ENCODE data around the gene ASTN2. TPM values are rescaled to one million over a fixed set of nuclear protein-coding genes. Genes with fewer than 3 reads are reported as not detected.

Gene ASTN2
- polyA plus RNA-seq, 1 donor from 2014 or later, result 6.8 TPM

GRCh38 chr9:116466271-116467235 is 948.3 kb downstream of the ASTN2 start:
- TF ChIP-seq EZH2 (IDR thresholded peaks at IDR 0.05; ENCODE audit: borderline replicate concordance, insufficient read depth, low read length, poor library complexity, severe bottlenecking) (no peak), MXI1 (conservative IDR thresholded peaks at IDR 0.05; ENCODE audit: poor library complexity, severe bottlenecking) (no peak), TAF1 (IDR thresholded peaks at IDR 0.05; ENCODE audit: low read depth) (no peak), RAD21 (conservative IDR thresholded peaks at IDR 0.05) (no peak), CTCF (IDR thresholded peaks at IDR 0.05; ENCODE audit: poor library complexity, severe bottlenecking) (no peak), SMC3 (conservative IDR thresholded peaks at IDR 0.05; ENCODE audit: poor library complexity) (no peak), EP300 (conservative IDR thresholded peaks at IDR 0.05; ENCODE audit: poor library complexity, severe bottlenecking) (no peak)
- no peaks in the 10 kb centered on the region for H3K36me3 ChIP-seq (ENCODE audit: insufficient read depth, low read length)
- H3K27ac ChIP-seq (ENCODE audit: low read length), result no peak overlapping the region
- no peaks in the 10 kb centered on the region for H4K20me1 ChIP-seq (ENCODE audit: insufficient read depth)
- H3K9me2 ChIP-seq (ENCODE audit: insufficient read depth, low read length), result no peaks in the 10 kb centered on the region
- H3K4me2 ChIP-seq (ENCODE audit: low read length), result no peak overlapping the region
- H3F3A ChIP-seq (ENCODE audit: insufficient read depth, low read length, poor library complexity, severe bottlenecking), result no peaks in the 10 kb centered on the region
- no peaks in the 10 kb centered on the region for H3K27me3 ChIP-seq (ENCODE audit: insufficient read depth, low read depth, low read length)
- no peaks in the 10 kb centered on the region for H3K9me3 ChIP-seq (ENCODE audit: low read length)
- H2AFZ ChIP-seq (ENCODE audit: low read depth, low read length), result no peak overlapping the region
- H3K9ac ChIP-seq (ENCODE audit: low read length), result no peak overlapping the region
- no peaks in the 10 kb centered on the region for H3K79me2 ChIP-seq (replicated peaks; ENCODE audit: insufficient read depth, low read length)
- no peak overlapping the region for H3K4me3 ChIP-seq (ENCODE audit: low read length)

- Histone ChIP-seq H3K36me3 (ENCODE audit: insufficient read depth, low read length) (no peaks in the 10 kb centered on the region), H3K79me2 (replicated peaks; ENCODE audit: insufficient read depth, low read length) (no peaks in the 10 kb centered on the region), H3K27me3 (ENCODE audit: insufficient read depth, low read depth, low read length) (no peaks in the 10 kb centered on the region), H4K20me1 (ENCODE audit: insufficient read depth) (no peaks in the 10 kb centered on the region), H2AFZ (ENCODE audit: low read depth, low read length) (no peak overlapping the region), H3K9me3 (ENCODE audit: low read length) (no peaks in the 10 kb centered on the region), H3K4me2 (ENCODE audit: low read length) (no peak overlapping the region), H3K9me2 (ENCODE audit: insufficient read depth, low read length) (no peaks in the 10 kb centered on the region), H3F3A (ENCODE audit: insufficient read depth, low read length, poor library complexity, severe bottlenecking) (no peaks in the 10 kb centered on the region), H3K9ac (ENCODE audit: low read length) (no peak overlapping the region), H3K27ac (ENCODE audit: low read length) (no peak overlapping the region), H3K4me3 (ENCODE audit: low read length) (no peak overlapping the region)
- TF ChIP-seq TAF1 (IDR thresholded peaks at IDR 0.05; ENCODE audit: low read depth) (no peak), RAD21 (conservative IDR thresholded peaks at IDR 0.05) (no peak), CTCF (IDR thresholded peaks at IDR 0.05; ENCODE audit: poor library complexity, severe bottlenecking) (no peak), POLR2AphosphoS5 (IDR thresholded peaks at IDR 0.05) (no peak), EP300 (conservative IDR thresholded peaks at IDR 0.05; ENCODE audit: poor library complexity, severe bottlenecking) (no peak), SMC3 (conservative IDR thresholded peaks at IDR 0.05; ENCODE audit: poor library complexity) (no peak), EZH2 (IDR thresholded peaks at IDR 0.05; ENCODE audit: borderline replicate concordance, insufficient read depth, low read length, poor library complexity, severe bottlenecking) (no peak), MXI1 (conservative IDR thresholded peaks at IDR 0.05; ENCODE audit: poor library complexity, severe bottlenecking) (no peak)
- TF ChIP-seq, protein P1, sequence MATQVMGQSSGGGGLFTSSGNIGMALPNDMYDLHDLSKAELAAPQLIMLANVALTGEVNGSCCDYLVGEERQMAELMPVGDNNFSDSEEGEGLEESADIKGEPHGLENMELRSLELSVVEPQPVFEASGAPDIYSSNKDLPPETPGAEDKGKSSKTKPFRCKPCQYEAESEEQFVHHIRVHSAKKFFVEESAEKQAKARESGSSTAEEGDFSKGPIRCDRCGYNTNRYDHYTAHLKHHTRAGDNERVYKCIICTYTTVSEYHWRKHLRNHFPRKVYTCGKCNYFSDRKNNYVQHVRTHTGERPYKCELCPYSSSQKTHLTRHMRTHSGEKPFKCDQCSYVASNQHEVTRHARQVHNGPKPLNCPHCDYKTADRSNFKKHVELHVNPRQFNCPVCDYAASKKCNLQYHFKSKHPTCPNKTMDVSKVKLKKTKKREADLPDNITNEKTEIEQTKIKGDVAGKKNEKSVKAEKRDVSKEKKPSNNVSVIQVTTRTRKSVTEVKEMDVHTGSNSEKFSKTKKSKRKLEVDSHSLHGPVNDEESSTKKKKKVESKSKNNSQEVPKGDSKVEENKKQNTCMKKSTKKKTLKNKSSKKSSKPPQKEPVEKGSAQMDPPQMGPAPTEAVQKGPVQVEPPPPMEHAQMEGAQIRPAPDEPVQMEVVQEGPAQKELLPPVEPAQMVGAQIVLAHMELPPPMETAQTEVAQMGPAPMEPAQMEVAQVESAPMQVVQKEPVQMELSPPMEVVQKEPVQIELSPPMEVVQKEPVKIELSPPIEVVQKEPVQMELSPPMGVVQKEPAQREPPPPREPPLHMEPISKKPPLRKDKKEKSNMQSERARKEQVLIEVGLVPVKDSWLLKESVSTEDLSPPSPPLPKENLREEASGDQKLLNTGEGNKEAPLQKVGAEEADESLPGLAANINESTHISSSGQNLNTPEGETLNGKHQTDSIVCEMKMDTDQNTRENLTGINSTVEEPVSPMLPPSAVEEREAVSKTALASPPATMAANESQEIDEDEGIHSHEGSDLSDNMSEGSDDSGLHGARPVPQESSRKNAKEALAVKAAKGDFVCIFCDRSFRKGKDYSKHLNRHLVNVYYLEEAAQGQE (IDR thresholded peaks at IDR 0.05; ENCODE audit: borderline replicate concordance), result no peak
Observed at GRCh38 chr9:116465576-116466270, 949.1 kb downstream of the ASTN2 start.
